Liver (tissue), 9 donors: ENCODE results near the gene PRPSAP1. TPM values are rescaled to one million over a fixed set of nuclear protein-coding genes. Genes with fewer than 3 reads are reported as not detected.

Experiments
- DNase-seq: peaks from one replicate; pipeline ENCODE4 v3.0.0-alpha.2; 2017; ENCODE audit warnings: low spot score
- H3K27ac ChIP-seq, 2 donors: one replicate each; pipeline ENCODE4 v1.7.0; 2013; ENCODE audit warnings: inconsistent platforms in 2 of 2, low read length in 2 of 2, control low read depth in 1 of 2, low read depth in 1 of 2, mild to moderate bottlenecking in 1 of 2
- H3K27me3 ChIP-seq, 4 donors: one replicate each; pipeline versions ENCODE4 v1.6.1 to v1.7.0; 2013; ENCODE audit warnings: low read length in 3 of 4, inconsistent platforms in 1 of 4, mild to moderate bottlenecking in 1 of 4, moderate library complexity in 1 of 4; ENCODE audit not compliant: control insufficient read depth in 4 of 4, insufficient read depth in 4 of 4
- H3K36me3 ChIP-seq, 4 donors: one replicate each; pipeline versions ENCODE4 v1.6.1 to v1.7.0; 2013; ENCODE audit warnings: low read length in 3 of 4, mild to moderate bottlenecking in 3 of 4, low read depth in 1 of 4, moderate library complexity in 1 of 4; ENCODE audit not compliant: control insufficient read depth in 4 of 4, insufficient read depth in 3 of 4
- H3K4me1 ChIP-seq, 4 donors: one replicate each; pipeline versions ENCODE4 v1.6.1 to v1.7.0; 2013; ENCODE audit warnings: low read length in 3 of 4, mild to moderate bottlenecking in 3 of 4, moderate library complexity in 1 of 4; ENCODE audit not compliant: control insufficient read depth in 4 of 4, insufficient read depth in 4 of 4
- H3K4me3 ChIP-seq, 3 donors: one replicate each; pipeline versions ENCODE4 v1.6.1 to v1.7.0; 2013; ENCODE audit warnings: low read length in 3 of 3, control low read depth in 1 of 3, low read depth in 1 of 3, mild to moderate bottlenecking in 1 of 3
- H3K9ac ChIP-seq, 2 donors: one replicate each; pipeline ENCODE4 v1.7.0; 2013; ENCODE audit warnings: low read length in 2 of 2, mild to moderate bottlenecking in 2 of 2, moderate library complexity in 2 of 2, control low read depth in 1 of 2, low read depth in 1 of 2
- H3K9me3 ChIP-seq, 4 donors: one replicate each; pipeline versions ENCODE4 v1.6.1 to v1.7.0; 2013; ENCODE audit warnings: low read length in 3 of 4; ENCODE audit not compliant: control insufficient read depth in 4 of 4
- CTCF ChIP-seq: fragments of 150-350 bp; IDR thresholded peaks from 2 replicates; pipeline ENCODE4 v1.5.1; 2017; ENCODE audit warnings: improper control_type of control experiment, low read depth, low read length; ENCODE audit not compliant: missing input control
- FOXA1 ChIP-seq: IDR thresholded peaks from 2 replicates; pipeline ENCODE4 v1.6.1; 2016; ENCODE audit warnings: antibody characterized with exemption
- FOXA2 ChIP-seq: IDR thresholded peaks from 2 replicates; pipeline ENCODE4 v1.6.1; 2016; ENCODE audit warnings: antibody characterized with exemption
- GABPA ChIP-seq, 2 donors: IDR thresholded peaks in 1 of 2; conservative IDR thresholded peaks in 1 of 2; 2 replicates each; pipeline ENCODE4 v1.6.1; 2016; ENCODE audit warnings: antibody characterized with exemption in 2 of 2, mild to moderate bottlenecking in 1 of 2, moderate library complexity in 1 of 2
- HNF4A ChIP-seq, 2 donors: conservative IDR thresholded peaks; 2 replicates each; pipeline ENCODE4 v1.6.1; 2016; ENCODE audit warnings: antibody characterized with exemption in 2 of 2, mild to moderate bottlenecking in 2 of 2
- HNF4G ChIP-seq: IDR thresholded peaks from 2 replicates; pipeline ENCODE4 v1.6.1; 2016; ENCODE audit warnings: antibody characterized with exemption
- JUND ChIP-seq, 2 donors: IDR thresholded peaks; 2 replicates each; pipeline ENCODE4 v1.6.1; 2016; ENCODE audit warnings: antibody characterized with exemption in 2 of 2
- NR2F2 ChIP-seq: IDR thresholded peaks from 2 replicates; pipeline ENCODE4 v1.6.1; 2016; ENCODE audit warnings: antibody characterized with exemption
- RXRA ChIP-seq, 2 donors: IDR thresholded peaks; 2 replicates each; pipeline ENCODE4 v1.6.1; 2017 to 2018; ENCODE audit warnings: antibody characterized with exemption in 2 of 2, mild to moderate bottlenecking in 1 of 2
- TAF1 ChIP-seq: conservative IDR thresholded peaks from 2 replicates; pipeline ENCODE4 v1.6.1; 2016; ENCODE audit warnings: antibody characterized with exemption, mild to moderate bottlenecking
- YY1 ChIP-seq: IDR thresholded peaks from 2 replicates; pipeline ENCODE4 v1.6.1; 2016; ENCODE audit warnings: antibody characterized with exemption, mild to moderate bottlenecking
- ZBTB33 ChIP-seq: IDR thresholded peaks from 2 replicates; pipeline ENCODE4 v1.6.1; 2016; ENCODE audit warnings: antibody characterized with exemption
- WGBS: extraction: QIAGEN DNeasy Blood & Tissue Kit; methylation state at CpG from one replicate; pipeline ENCODE4 v1.1.7; 2013; 5-methylcytosine and 5-hydroxymethylcytosine counted together
- polyA plus RNA-seq, 2 donors: library from polyadenylated mRNA; stranded (reverse) in 1 of 2; unstranded in 1 of 2; fragments of 200-250 nt in 1 of 2; fragments of >200 nt in 1 of 2; fragmentation: Nextera tagmentation in 1 of 2; extraction: Ambion mirVana in 1 of 2; gene quantifications; one replicate each; pipeline versions ENCODE4 v1.2.1 to v1.2.3, GENCODE V29; 2013 to 2015
- total RNA-seq, 2 donors: library from RNA; depleted of rRNA; stranded (reverse); fragments of >200 nt; gene quantifications; one replicate each; pipeline ENCODE4 v1.2.3, GENCODE V29; 2014
- TF ChIP-seq, protein P1 (sequence below): IDR thresholded peaks from 2 replicates; pipeline ENCODE4 v1.6.1; 2016; ENCODE audit warnings: antibody characterized with exemption, mild to moderate bottlenecking
- donor health status: healthy.
- donor health status: healthy.
- donor health status: healthy.
- donor health status: healthy.
- donor health status: healthy.

The PRPSAP1 gene
- total and polyA plus RNA-seq, 4 donors = 21.4 to 78.1 (median 52.6) TPM

- 95% methylated on average over 7 of the region's 7 CpGs for WGBS
Observed at GRCh38 chr17:76336756-76337412, 16.8 kb downstream of the PRPSAP1 start.

More at GRCh38 chr17:76336756-76337412, 16.8 kb downstream of the PRPSAP1 start:
- TF ChIP-seq GABPA (IDR thresholded peaks at IDR 0.05 in 1 of 2, conservative IDR thresholded peaks at IDR 0.05 in 1 of 2) (no peak), YY1 (no peak), CTCF (no peak), HNF4A (conservative IDR thresholded peaks at IDR 0.05) (no peak), FOXA2 (no peak), ZBTB33 (no peak), HNF4G (no peak), RXRA (IDR thresholded peaks at IDR 0.05) (no peak), NR2F2 (no peak), FOXA1 (no peak), JUND (IDR thresholded peaks at IDR 0.05) (no peak), TAF1 (no peak)
- TF ChIP-seq, protein P1, sequence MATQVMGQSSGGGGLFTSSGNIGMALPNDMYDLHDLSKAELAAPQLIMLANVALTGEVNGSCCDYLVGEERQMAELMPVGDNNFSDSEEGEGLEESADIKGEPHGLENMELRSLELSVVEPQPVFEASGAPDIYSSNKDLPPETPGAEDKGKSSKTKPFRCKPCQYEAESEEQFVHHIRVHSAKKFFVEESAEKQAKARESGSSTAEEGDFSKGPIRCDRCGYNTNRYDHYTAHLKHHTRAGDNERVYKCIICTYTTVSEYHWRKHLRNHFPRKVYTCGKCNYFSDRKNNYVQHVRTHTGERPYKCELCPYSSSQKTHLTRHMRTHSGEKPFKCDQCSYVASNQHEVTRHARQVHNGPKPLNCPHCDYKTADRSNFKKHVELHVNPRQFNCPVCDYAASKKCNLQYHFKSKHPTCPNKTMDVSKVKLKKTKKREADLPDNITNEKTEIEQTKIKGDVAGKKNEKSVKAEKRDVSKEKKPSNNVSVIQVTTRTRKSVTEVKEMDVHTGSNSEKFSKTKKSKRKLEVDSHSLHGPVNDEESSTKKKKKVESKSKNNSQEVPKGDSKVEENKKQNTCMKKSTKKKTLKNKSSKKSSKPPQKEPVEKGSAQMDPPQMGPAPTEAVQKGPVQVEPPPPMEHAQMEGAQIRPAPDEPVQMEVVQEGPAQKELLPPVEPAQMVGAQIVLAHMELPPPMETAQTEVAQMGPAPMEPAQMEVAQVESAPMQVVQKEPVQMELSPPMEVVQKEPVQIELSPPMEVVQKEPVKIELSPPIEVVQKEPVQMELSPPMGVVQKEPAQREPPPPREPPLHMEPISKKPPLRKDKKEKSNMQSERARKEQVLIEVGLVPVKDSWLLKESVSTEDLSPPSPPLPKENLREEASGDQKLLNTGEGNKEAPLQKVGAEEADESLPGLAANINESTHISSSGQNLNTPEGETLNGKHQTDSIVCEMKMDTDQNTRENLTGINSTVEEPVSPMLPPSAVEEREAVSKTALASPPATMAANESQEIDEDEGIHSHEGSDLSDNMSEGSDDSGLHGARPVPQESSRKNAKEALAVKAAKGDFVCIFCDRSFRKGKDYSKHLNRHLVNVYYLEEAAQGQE = no peak
- Histone ChIP-seq H3K27ac (no peak overlapping the region), H3K4me1 (peaks cover 0 to 6% (median 4%) of the 10 kb centered on the region in 4 donors), H3K4me3 (no peak overlapping the region), H3K9me3 (no peaks in the 10 kb centered on the region), H3K36me3 (peaks cover under 1 to 5% (median 3%) of the 10 kb centered on the region in 4 donors), H3K9ac (no peak overlapping the region), H3K27me3 (no peaks in the 10 kb centered on the region)
- DNase-seq = no peak
